ENCODE data around the gene TXLNG. TPM values are rescaled to one million over a fixed set of nuclear protein-coding genes. Genes with fewer than 3 reads are reported as not detected.
"Not testable (repeated sequence)": the region's sequence is repeated elsewhere in the genome, so short reads cannot be mapped to it uniquely, and the experiment has no call there.

The TXLNG gene
- polyA plus RNA-seq, 1 experiment, result 4.5 TPM

DNA sequence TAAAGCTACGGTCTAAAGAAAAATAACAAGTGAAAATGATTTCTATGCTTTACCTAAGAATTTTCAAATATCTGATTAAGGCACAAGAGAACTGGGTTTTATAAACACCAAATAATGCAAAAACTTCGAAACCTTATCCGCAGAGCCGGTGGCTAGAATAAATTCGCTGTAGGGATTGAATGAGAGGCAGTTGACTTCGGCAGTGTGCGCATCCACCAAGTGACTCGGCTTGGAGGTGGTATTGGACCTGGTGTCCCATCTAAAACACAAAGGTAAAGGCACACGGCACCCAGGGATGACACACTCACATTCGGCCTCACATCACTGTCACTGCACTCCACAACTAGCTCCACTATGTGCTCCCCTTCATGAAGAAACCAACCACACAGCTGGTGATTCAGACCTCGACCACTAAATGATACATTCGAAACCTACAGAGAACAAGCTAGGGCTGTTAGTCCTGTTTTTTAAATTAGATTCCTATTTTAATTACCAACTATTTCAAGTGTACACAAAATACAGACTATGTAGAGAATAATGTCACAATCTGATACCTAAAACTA lies 66.4 kb downstream of the TXLNG start:
- Histone ChIP-seq H3K4me3 (ENCODE audit: low read depth, low read length) (no peak overlapping the region), H3K36me3 (ENCODE audit: control insufficient read depth, insufficient read depth, low read length) (peaks cover 3% of the 10 kb centered on the region; the same call in 1 of the 2 replicates), H3K27me3 (ENCODE audit: control insufficient read depth, insufficient read depth, low read length) (no peaks in the 10 kb centered on the region)
- DNase-seq (ENCODE audit: low read depth), result no peak
- CTCF ChIA-PET, result no interaction called here
- TF ChIP-seq, protein P1, sequence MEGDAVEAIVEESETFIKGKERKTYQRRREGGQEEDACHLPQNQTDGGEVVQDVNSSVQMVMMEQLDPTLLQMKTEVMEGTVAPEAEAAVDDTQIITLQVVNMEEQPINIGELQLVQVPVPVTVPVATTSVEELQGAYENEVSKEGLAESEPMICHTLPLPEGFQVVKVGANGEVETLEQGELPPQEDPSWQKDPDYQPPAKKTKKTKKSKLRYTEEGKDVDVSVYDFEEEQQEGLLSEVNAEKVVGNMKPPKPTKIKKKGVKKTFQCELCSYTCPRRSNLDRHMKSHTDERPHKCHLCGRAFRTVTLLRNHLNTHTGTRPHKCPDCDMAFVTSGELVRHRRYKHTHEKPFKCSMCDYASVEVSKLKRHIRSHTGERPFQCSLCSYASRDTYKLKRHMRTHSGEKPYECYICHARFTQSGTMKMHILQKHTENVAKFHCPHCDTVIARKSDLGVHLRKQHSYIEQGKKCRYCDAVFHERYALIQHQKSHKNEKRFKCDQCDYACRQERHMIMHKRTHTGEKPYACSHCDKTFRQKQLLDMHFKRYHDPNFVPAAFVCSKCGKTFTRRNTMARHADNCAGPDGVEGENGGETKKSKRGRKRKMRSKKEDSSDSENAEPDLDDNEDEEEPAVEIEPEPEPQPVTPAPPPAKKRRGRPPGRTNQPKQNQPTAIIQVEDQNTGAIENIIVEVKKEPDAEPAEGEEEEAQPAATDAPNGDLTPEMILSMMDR (IDR thresholded peaks at IDR 0.05; ENCODE audit: insufficient read depth, low read depth, low read length), result no peak
- POLR2A ChIA-PET, result no interaction called here

DNA sequence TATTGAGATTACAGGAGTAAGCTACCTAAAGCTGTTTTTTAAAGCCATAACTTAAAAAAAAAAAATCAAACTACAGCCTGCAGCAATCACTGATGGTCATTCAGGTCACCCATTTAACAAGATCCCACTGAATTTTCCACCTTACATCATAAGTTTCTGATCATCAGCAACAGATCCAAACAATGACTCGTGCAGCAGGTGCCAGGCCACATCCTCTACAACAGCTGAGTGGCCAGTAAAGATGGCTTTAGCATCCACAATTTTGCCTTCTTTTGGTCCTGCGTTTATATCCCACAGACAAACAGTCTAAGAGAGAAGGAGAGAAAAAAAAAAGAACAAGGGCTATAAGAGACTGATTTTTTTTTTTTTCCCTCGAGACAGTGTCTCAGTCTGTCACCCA lies 67.3 kb downstream of the TXLNG start:
- no peak overlapping the region for H3K4me3 ChIP-seq (ENCODE audit: low read depth, low read length)
- DNase-seq (ENCODE audit: low read depth), result no peak
- peaks cover 3% of the 10 kb centered on the region; the same call in 1 of the 2 replicates for H3K36me3 ChIP-seq (ENCODE audit: control insufficient read depth, insufficient read depth, low read length)
- ChIA-PET POLR2A (no interaction called here), CTCF (no interaction called here)
- H3K27me3 ChIP-seq (ENCODE audit: control insufficient read depth, insufficient read depth, low read length), result no peaks in the 10 kb centered on the region
- TF ChIP-seq, protein P1 (IDR thresholded peaks at IDR 0.05; ENCODE audit: insufficient read depth, low read depth, low read length), result no peak

DNA sequence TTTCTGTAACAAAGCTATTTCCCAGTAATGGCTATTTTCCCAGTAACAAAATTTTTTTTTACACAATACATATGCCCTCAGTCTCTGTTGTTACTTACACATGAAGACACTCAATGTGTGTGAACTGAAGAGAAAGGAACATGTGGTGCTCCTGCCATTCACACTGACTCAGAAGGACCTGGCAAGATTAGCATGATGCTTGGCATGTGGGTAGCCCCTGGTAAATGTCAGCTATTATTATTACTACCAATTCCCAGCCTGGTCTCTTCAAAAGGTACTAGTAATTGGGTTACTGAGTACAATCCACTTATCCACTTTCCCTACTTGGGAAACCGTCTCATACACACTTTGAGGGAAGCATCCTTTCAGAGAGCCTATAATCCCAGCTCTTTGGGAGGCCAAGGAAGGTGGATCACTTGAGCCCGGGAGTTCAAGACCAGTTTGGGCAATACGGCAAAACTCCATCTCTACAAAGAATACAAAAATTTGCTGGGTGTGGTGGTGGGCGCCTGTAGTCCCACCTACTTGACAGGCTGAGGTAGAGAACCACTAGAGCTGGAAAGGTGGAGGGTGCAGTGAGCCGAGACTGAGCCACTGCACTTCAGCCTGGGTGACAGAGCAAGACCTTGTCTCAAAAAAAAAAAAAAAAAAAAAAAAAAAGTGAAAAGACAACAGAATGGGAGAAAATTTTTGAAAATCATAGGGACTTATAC lies 69.3 kb downstream of the TXLNG start:
- ChIA-PET CTCF (interaction anchor here (1.9 to 2.1 kb wide), 2 partner anchors 11 to 29 kb away, joined by 4 read pairs; no protein-coding TSS in a partner anchor), POLR2A (no interaction called here)
- no peak overlapping the region for H3K4me3 ChIP-seq (ENCODE audit: low read depth, low read length)
- TF ChIP-seq, protein P1 (IDR thresholded peaks at IDR 0.05; ENCODE audit: insufficient read depth, low read depth, low read length), result no peak
- peaks cover 3% of the 10 kb centered on the region; the same call in 1 of the 2 replicates for H3K36me3 ChIP-seq (ENCODE audit: control insufficient read depth, insufficient read depth, low read length)
- DNase-seq (ENCODE audit: low read depth), result no peak
- no peaks in the 10 kb centered on the region for H3K27me3 ChIP-seq (ENCODE audit: control insufficient read depth, insufficient read depth, low read length)

DNA sequence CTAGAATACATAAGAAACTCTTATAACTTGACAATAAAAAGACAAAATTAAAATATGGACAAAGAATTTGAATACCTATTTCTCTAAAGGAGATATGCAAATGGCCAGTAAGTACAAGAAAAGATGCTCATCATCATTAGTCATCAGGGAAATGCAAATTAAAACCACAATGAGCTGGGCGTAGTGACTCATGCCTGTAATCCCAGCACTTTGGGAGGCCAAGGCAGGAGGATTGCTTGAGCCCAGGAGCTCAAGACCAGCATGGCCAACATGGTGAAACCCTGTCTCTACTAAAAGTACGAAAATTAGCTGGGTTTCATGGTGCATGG lies 69.8 kb downstream of the TXLNG start:
- DNase-seq (ENCODE audit: low read depth); H3K27me3 ChIP-seq (ENCODE audit: control insufficient read depth, insufficient read depth, low read length); POLR2A ChIA-PET; H3K4me3 ChIP-seq (ENCODE audit: low read depth, low read length); H3K36me3 ChIP-seq (ENCODE audit: control insufficient read depth, insufficient read depth, low read length): not testable (repeated sequence)
- CTCF ChIA-PET, result interaction anchor here (1.9 to 2.1 kb wide), 2 partner anchors 11 to 30 kb away, joined by 4 read pairs; no protein-coding TSS in a partner anchor

DNA sequence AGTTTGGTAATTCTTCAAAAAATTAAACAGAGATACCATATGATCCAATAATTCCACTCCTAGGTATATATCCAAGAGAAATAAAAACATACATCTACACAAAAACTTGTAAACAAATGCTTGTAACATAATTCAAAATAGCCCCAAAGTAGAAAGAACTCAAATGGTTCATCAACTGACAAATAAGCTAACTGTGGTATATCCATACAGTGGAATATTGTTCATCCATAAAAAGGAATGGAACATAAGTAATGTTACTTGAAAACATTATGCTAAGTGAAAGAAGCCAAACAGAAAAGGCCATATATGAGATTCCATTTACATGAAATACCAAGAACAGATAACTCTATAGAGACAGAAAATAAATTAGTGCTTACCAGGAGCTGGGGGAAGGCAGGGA lies 70.5 kb downstream of the TXLNG start:
- ChIA-PET POLR2A (no interaction called here), CTCF (interaction anchor here (1.9 to 2.1 kb wide), 2 partner anchors 10 to 31 kb away, joined by 4 read pairs; no protein-coding TSS in a partner anchor)
- no peaks in the 10 kb centered on the region for H3K27me3 ChIP-seq (ENCODE audit: control insufficient read depth, insufficient read depth, low read length)
- TF ChIP-seq, protein P1 (IDR thresholded peaks at IDR 0.05; ENCODE audit: insufficient read depth, low read depth, low read length), result no peak
- no peak for DNase-seq (ENCODE audit: low read depth)
- peaks cover 3% of the 10 kb centered on the region for H3K36me3 ChIP-seq (ENCODE audit: control insufficient read depth, insufficient read depth, low read length)
- H3K4me3 ChIP-seq (ENCODE audit: low read depth, low read length), result no peak overlapping the region

All from BJ (cell line).